HCT116 (cell line): ENCODE results near the gene SZT2. TPM values are rescaled to one million over a fixed set of nuclear protein-coding genes. Genes with fewer than 3 reads are reported as not detected.

Experiments used
- ATAC-seq: fragments of 200-7000 bp; cut with Tn5 transposase; 2 replicates; pipeline ENCODE4 v1.9.1; 2020; ENCODE audit warnings: mild to moderate bottlenecking, moderate library complexity
- BruUV-seq: library from RNA; stranded (reverse); fragments of 400-500 nt; replicated peaks from 2 replicates; lab custom pipeline; 2021; lab: Mats Ljungman, UMichigan
- CTCF ChIA-PET: fragments of 300-600 bp; sonication (Branson Sonifier 250); formaldehyde crosslinking; loops from one replicate; lab custom pipeline; 2021; ENCODE audit warnings: antibody characterized with exemption; lab: Charles Lee
- POLR2A ChIA-PET: fragments of 300-600, 350-600 bp; sonication (Branson Sonifier 250); formaldehyde crosslinking; loops from one replicate; lab custom pipeline; 2021; ENCODE audit warnings: antibody characterized with exemption; lab: Charles Lee
- RAD21 ChIA-PET, 2 experiments: fragments of 300-600 bp; sonication (Branson Sonifier 250); formaldehyde crosslinking; loops; one replicate each; lab custom pipeline; 2023; ENCODE audit warnings: low total read pairs in 2 of 2; ENCODE audit not compliant: uncharacterized antibody in 2 of 2, unreplicated experiment in 2 of 2, low non-redundant PET in 1 of 2; lab: Charles Lee
- DNase-seq: peaks from one replicate; pipeline ENCODE4 v3.0.0-alpha.2; 2010; ENCODE audit warnings: low read depth, low spot score
- H2AFZ ChIP-seq: fragments of 200-600 bp; shearing (Covaris generic), sonication (generic); 2 replicates; pipeline ENCODE4 v1.6.1; 2017; ENCODE audit warnings: low read depth, mixed run types, mixed read lengths, antibody characterized with exemption, low read length; ENCODE audit not compliant: poor library complexity, severe bottlenecking
- H3K27ac ChIP-seq: 2 replicates; pipeline ENCODE4 v1.5.1; 2012; ENCODE audit warnings: low read depth, low read length
- H3K27me3 ChIP-seq: fragments of 200-600 bp; sonication (generic); 2 replicates; pipeline ENCODE4 v1.6.1; 2016; ENCODE audit warnings: mixed run types, low read length, mixed read lengths; ENCODE audit not compliant: insufficient read depth
- H3K36me3 ChIP-seq, 2 experiments: fragments of 200-500 bp in 1 of 2; fragments of 200-600 bp in 1 of 2; sonication (Bioruptor generic) in 1 of 2; sonication (generic) in 1 of 2; 2 replicates each; pipeline versions ENCODE4 v1.5.1 to v1.6.1; 2014 to 2016; ENCODE audit warnings: low read length in 2 of 2, inconsistent platforms in 1 of 2, mixed read lengths in 1 of 2, mixed run types in 1 of 2; ENCODE audit not compliant: insufficient read depth in 2 of 2, control insufficient read depth in 1 of 2
- H3K4me1 ChIP-seq, 2 experiments: fragments of 200-600 bp in 1 of 2; sonication (generic) in 1 of 2; 2 replicates each; pipeline versions ENCODE4 v1.5.1 to v1.6.1; 2012 to 2017; ENCODE audit warnings: low read length in 2 of 2, inconsistent platforms in 1 of 2, mild to moderate bottlenecking in 1 of 2, mixed read lengths in 1 of 2, mixed run types in 1 of 2, moderate library complexity in 1 of 2; ENCODE audit not compliant: insufficient read depth in 2 of 2, control insufficient read depth in 1 of 2
- H3K4me2 ChIP-seq: fragments of 200-600 bp; sonication (generic); 2 replicates; pipeline ENCODE4 v1.6.1; 2017; ENCODE audit warnings: mixed run types, low read length, mixed read lengths
- H3K4me3 ChIP-seq, 2 experiments: fragments of 200-600 bp in 1 of 2; sonication (generic) in 1 of 2; replicated peaks in 1 of 2; 2 replicates each; pipeline ENCODE4 v1.5.1; 2011 to 2016; ENCODE audit warnings: low read length in 2 of 2, control low read depth in 1 of 2, low read depth in 1 of 2, mild to moderate bottlenecking in 1 of 2, mixed read lengths in 1 of 2, mixed run types in 1 of 2
- H3K79me2 ChIP-seq: fragments of 200-600 bp; sonication (generic); 2 replicates; pipeline ENCODE4 v1.6.1; 2017; ENCODE audit warnings: mild to moderate bottlenecking, mixed run types, low read length, moderate library complexity, mixed read lengths; ENCODE audit not compliant: insufficient read depth
- H3K9ac ChIP-seq: fragments of 200-600 bp; sonication (generic); 2 replicates; pipeline ENCODE4 v1.6.1; 2016; ENCODE audit warnings: low read length, mixed read lengths
- H3K9me2 ChIP-seq: fragments of 200-600 bp; sonication (generic), shearing (Covaris generic); 2 replicates; pipeline ENCODE4 v1.6.1; 2017; ENCODE audit warnings: mixed run types, mild to moderate bottlenecking, moderate library complexity; ENCODE audit not compliant: insufficient read depth
- H3K9me3 ChIP-seq, 2 experiments: fragments of 200-500 bp in 1 of 2; fragments of 200-600 bp in 1 of 2; sonication (Bioruptor generic) in 1 of 2; sonication (generic) in 1 of 2; 2 replicates each; pipeline ENCODE4 v1.6.1; 2014 to 2017; ENCODE audit warnings: low read length in 2 of 2, mixed read lengths in 2 of 2, inconsistent platforms in 1 of 2, low read depth in 1 of 2, mild to moderate bottlenecking in 1 of 2, mixed run types in 1 of 2, moderate library complexity in 1 of 2; ENCODE audit not compliant: control insufficient read depth in 1 of 2, insufficient read depth in 1 of 2
- H4K20me1 ChIP-seq: fragments of 200-600 bp; sonication (generic), shearing (Covaris generic); 2 replicates; pipeline ENCODE4 v1.6.1; 2017; ENCODE audit warnings: mixed run types, mild to moderate bottlenecking, moderate library complexity; ENCODE audit not compliant: insufficient read depth
- CTCF ChIP-seq, 3 experiments: fragments of 200-600 bp in 1 of 3; sonication (generic) in 1 of 3; IDR thresholded peaks in 2 of 3; conservative IDR thresholded peaks in 1 of 3; 2 replicates each; pipeline ENCODE4 v1.5.1; 2012 to 2017; ENCODE audit warnings: low read depth in 2 of 3, low read length in 2 of 3, antibody characterized with exemption in 1 of 3, borderline replicate concordance in 1 of 3, control low read depth in 1 of 3, mild to moderate bottlenecking in 1 of 3, mixed read lengths in 1 of 3, mixed run types in 1 of 3, moderate library complexity in 1 of 3; ENCODE audit not compliant: insufficient read depth in 1 of 3
- ELF1 ChIP-seq: IDR thresholded peaks from 2 replicates; pipeline ENCODE4 v1.6.1; 2012; ENCODE audit warnings: low read depth, borderline replicate concordance
- FOSL1 ChIP-seq: IDR thresholded peaks from 2 replicates; pipeline ENCODE4 v1.6.1; 2012; ENCODE audit warnings: low read depth
- POLR2A ChIP-seq: IDR thresholded peaks from 2 replicates; pipeline ENCODE4 v1.7.0; 2011; ENCODE audit warnings: borderline replicate concordance; ENCODE audit not compliant: insufficient read depth, insufficient read length; ENCODE audit errors: extremely low read depth
- RAD21 ChIP-seq: IDR thresholded peaks from 2 replicates; pipeline ENCODE4 v1.6.1; 2012; ENCODE audit warnings: low read depth, mild to moderate bottlenecking
- SP1 ChIP-seq: IDR thresholded peaks from 2 replicates; pipeline ENCODE4 v1.6.1; 2012; ENCODE audit warnings: low read depth
- SRF ChIP-seq: IDR thresholded peaks from 2 replicates; pipeline ENCODE4 v1.6.1; 2012; ENCODE audit warnings: low read depth
- intact Hi-C: fragments of 100-400 bp; cut with micrococcal nuclease; formaldehyde crosslinking; loops from 2 replicates; pipeline ENCODE4 v1.10.0; 2022
- total RNA-seq: library from RNA; stranded (reverse); gene quantifications from one replicate; pipeline ENCODE4 v1.2.1, GENCODE V29; 2021; ENCODE audit not compliant: unreplicated experiment

SZT2 gene
- total RNA-seq, 1 experiment from 2014 or later: 43.0 TPM

DNA sequence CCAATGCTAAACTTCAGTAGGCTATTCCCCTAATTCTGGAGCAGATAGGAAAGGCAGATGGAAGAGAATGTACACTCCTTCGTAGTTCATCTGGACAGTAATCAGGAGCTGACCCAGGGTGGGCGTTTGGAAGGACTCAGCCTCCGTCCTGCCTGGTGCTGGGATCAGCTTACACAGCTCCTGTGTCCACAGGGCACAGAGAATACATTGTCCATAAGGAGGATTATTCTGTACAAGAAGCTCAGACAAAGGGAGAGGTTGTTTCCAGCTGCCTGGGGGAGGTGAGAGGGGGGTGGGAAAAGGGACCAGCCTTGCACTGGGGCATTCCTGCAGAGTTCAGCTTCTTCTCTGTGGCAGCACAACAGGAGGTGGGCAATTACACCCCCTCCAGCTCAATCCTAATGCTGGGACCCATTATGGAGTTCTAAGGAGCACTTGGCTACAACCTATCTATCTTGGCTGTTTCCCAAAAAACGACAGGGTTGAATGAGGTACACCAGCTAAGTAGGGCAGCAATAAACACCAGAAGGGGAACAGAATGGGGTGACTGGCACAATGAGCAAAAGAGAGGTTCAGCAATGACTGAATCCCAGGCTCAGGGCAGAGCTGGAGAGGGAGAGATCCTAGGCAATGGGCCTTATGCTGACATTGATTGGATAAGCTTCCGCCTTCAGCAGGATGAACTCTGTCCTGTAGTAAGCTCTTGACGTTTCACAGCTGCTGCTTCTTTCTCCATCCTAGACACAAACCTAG is 7.5 kb upstream of the SZT2 start:
- CTCF ChIA-PET: interaction anchor here (1.8 to 2.4 kb wide), 3 partner anchors 97 to 155 kb away, joined by 7 to 12 read pairs (median 7); partner anchors contain the start of gene C1orf210
- intact Hi-C loops: no loop called here
- Histone ChIP-seq H3K4me2 (no peak overlapping the region), H3K9ac (no peak overlapping the region), H2AFZ (no peak overlapping the region), H3K9me3 (no peaks in the 10 kb centered on the region), H3K27ac (no peak overlapping the region), H3K4me1 (no peaks in the 10 kb centered on the region), H4K20me1 (no peaks in the 10 kb centered on the region), H3K9me2 (no peaks in the 10 kb centered on the region), H3K36me3 (peaks cover 22 to 35% of the 10 kb centered on the region in 2 experiments), H3K4me3 (no peak overlapping the region), H3K79me2 (0 out of 2 replicates have a peak, but pooled peaks cover 2% of the 10 kb centered on the region), H3K27me3 (no peaks in the 10 kb centered on the region)
- ATAC-seq (no peak), DNase-seq (no peak)
- POLR2A ChIA-PET: interaction anchor here (1.4 kb wide), 1 partner anchor 14 kb away, joined by 5 read pairs; the partner anchor contains the start of gene ELOVL1
- TF ChIP-seq FOSL1 (no peak), SRF (no peak), ELF1 (no peak)
- no TSS peak for BruUV-seq
- RAD21 ChIA-PET: interaction anchor here in 1 of 2 experiments (0.7 kb wide), 1 partner anchor 24 kb away, joined by 7 read pairs; no protein-coding TSS in a partner anchor

GRCh38 chr1:43383449-43383848 is 6.2 kb upstream of the SZT2 start:
- CTCF ChIA-PET: interaction anchor here (1.0 to 2.4 kb wide), 8 partner anchors 25 to 310 kb away, joined by 3 to 12 read pairs (median 6); partner anchors contain the start of genes C1orf210 and CDC20
- no peaks in the 10 kb centered on the region for H3K27me3 ChIP-seq
- H3K9ac ChIP-seq: no peak overlapping the region
- H3K36me3 ChIP-seq: peaks cover 22 to 40% of the 10 kb centered on the region in 2 experiments
- RAD21 ChIA-PET: interaction anchor here (0.5 to 1.0 kb wide), 3 partner anchors 9 to 310 kb away, joined by 3 read pairs; no protein-coding TSS in a partner anchor
- peak; percentile 67 for ATAC-seq
- H3K9me2 ChIP-seq: no peaks in the 10 kb centered on the region
- H3K4me1 ChIP-seq: peaks cover under 1 to 3% of the 10 kb centered on the region in 2 experiments; a peak in 3 of 4 replicates
- H3K4me2 ChIP-seq: no peak overlapping the region
- H2AFZ ChIP-seq: no peak overlapping the region
- H3K4me3 ChIP-seq: no peak overlapping the region
- TF ChIP-seq SP1 (no peak), CTCF (IDR thresholded peaks at IDR 0.05 in 2 of 3, conservative IDR thresholded peaks at IDR 0.05 in 1 of 3; ENCODE audit: borderline replicate concordance in 1 of 3, insufficient read depth in 1 of 3, low read depth in 2 of 3, low read length in 2 of 3) (peak; percentile 43 to 49 (median 45); a peak in 4 of 6 replicates), RAD21 (peak; percentile 79), POLR2A (no peak)
- intact Hi-C loops: loop anchor here (1.0 kb wide), 2 partner anchors 145 to 156 kb away; no protein-coding TSS in a partner anchor
- H3K79me2 ChIP-seq: peaks cover 15% of the 10 kb centered on the region
- H3K9me3 ChIP-seq: no peaks in the 10 kb centered on the region
- H4K20me1 ChIP-seq: no peaks in the 10 kb centered on the region
- no TSS peak for BruUV-seq
- no peak for DNase-seq
- H3K27ac ChIP-seq: no peak overlapping the region
- POLR2A ChIA-PET: no interaction called here
